ENCODE data around the gene TOMM34.

The TOMM34 gene

DNA sequence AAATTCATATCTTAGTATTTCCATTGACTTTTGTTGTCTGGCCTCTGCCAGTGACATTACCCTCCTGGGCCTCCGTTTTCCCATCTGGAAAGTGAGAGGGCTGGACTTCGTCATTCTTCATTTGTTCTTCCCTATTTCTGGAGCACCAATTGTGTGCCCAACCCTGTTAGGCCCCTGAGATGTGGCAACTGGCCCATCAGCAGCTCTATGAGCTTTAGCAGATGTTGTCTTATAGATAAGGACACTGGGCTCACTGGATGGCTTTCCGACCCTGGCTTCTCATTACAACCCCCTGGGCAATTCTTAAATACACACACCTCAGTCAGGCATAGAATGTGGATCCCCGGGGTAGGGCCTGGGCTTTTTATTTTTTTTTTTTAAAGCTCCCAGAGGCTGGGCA lies 35.7 kb downstream of the TOMM34 start:
- no peak for DNase-seq

- no peak for DNase-seq
Observed at GRCh38 chr20:44921447-44921846, 38.8 kb downstream of the TOMM34 start.

DNA sequence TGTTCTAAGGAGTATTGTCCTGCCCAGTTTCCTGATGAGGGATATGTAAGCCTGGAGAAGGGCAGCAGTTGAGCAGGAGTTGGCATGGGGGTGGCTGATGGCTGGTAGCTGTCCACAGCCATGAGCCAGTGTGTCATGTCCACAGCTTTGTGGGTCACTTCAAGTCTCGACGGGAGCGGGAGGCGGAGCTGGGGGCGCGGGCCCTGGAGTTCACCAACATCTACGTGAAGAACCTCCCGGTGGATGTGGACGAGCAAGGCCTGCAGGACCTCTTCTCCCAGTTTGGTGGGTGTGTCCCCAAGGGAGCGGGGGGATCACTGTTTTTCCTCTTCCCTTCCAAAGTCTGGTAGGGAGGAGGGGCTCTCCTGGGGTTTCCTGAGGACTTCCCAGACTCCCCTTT lies 41.4 kb downstream of the TOMM34 start:
- DNase-seq, result no peak

- no peak for DNase-seq
Observed at GRCh38 chr20:44918342-44918741, 41.9 kb downstream of the TOMM34 start.

DNA sequence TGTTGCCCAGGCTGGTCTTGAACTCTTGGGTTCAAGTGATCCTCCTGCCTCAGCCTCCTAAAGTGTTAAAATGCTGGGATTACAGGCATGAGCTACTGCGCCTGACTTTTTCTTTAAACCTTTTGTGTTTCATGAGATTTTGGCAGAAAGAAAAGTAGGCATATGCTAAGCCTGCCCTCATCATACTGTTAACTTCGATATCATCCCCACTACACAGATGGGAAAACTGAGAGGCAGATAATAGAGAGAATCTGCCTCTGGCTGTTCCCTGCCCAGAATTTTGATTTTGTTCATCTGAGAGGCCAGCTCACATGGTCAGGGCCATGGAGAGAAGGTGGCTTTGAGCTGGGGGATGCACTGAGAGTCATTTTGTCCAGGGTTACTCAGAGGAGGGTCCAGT lies 42.8 kb downstream of the TOMM34 start:
- no peak for DNase-seq

- DNase-seq, result no peak
Observed at GRCh38 chr20:44916586-44916985, 43.6 kb downstream of the TOMM34 start.

DNA sequence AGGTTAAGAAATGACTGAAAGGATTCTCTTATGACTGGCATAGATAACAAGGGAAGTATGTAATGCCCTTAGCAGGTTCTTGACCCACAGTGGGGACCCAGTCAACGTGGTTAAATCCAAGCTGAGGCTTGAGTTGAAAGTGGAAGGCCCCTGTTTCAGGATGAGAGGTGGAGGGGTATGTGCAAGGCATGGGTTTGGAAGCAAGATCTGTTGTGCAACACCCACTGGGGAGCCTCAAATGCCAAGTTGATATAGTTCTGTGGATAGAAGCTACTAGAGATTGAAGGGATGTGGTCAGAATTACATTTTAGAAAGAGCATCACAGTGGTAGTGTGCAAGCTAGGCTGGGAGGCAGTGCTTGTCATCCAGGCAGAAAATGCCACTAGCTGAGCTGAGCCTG lies 45.3 kb downstream of the TOMM34 start:
- DNase-seq, result peak; percentile 86

DNA sequence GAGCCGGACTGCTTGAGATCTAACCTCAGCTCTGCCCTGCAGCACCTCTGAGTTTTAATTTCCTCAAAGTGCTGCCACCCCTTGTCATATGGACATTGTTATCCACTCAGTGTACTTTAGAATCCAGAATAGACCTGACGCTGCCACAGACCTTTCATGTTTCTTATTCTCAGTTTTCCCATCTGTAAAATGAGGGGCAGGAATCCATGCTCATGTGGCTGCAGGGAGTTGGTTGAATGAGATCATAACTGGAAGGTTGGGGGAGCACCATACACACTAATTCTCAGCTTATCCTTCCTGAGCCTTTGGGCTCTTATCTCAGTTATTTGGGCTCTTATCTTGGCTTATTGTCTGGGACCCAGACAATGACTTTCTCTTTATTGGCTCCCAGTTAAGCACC lies 48.0 kb downstream of the TOMM34 start:
- DNase-seq, result no peak

- peak; percentile 43 for DNase-seq
Observed at GRCh38 chr20:44911264-44911921, 48.8 kb downstream of the TOMM34 start.

- no peak for DNase-seq
Observed at GRCh38 chr20:44910690-44911262, 49.4 kb downstream of the TOMM34 start.

GRCh38 chr20:44909872-44910689 lies 50.1 kb downstream of the TOMM34 start, which contains the start of gene PABPC1L:
Gene PABPC1L (plus strand): TSS chr20:44910060. CDS start chr20:44910144, 84 bp downstream.
- peak; percentile 37 for DNase-seq

DNA sequence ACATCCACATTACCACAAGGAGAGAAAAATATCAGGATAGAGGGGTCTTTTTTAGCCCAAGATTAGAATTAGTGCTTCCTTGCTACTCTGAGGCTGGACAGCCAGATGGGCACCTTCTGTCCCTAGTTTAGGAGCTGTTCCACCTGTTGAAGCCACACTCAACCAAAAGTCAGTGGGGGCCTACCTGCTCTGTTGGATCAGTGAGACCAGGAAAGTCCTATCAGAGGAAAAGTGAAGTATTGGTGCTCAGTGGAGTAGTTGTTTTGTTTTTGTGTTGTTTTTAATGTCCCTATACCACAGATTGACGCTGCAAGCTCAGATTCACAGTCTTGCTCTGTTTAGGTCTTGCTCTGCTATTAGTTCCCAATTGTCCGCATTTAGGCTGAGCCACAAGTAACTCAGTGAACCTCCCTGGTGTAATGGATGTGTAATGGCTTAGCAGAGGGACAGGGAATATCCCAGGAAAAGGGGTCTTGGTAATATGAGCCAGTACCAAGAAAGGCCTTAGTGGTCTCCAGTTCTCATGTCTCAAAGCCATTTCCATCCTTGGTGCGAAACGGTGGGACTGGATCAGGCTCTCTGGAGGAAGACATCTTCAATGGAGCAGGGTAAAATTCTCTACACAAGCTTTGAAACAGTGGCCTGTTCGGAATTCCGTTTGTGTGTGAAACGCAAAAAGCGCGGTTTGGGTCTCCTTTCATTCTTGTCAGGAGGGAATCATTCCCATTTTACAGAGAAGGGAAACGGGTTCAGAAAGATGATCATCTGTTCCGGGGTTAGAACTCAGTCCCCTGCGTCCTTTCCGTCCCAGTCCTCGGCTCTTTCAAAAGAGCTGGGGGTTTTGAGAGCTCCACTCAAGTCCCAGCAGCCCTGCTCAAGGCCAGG lies 51.0 kb downstream of the TOMM34 start:
- no peak for DNase-seq

- DNase-seq, result no peak
Observed at GRCh38 chr20:44904377-44904776, 55.8 kb downstream of the TOMM34 start.

- no peak for DNase-seq
Observed at GRCh38 chr20:44901974-44902373, 58.2 kb downstream of the TOMM34 start.

DNA sequence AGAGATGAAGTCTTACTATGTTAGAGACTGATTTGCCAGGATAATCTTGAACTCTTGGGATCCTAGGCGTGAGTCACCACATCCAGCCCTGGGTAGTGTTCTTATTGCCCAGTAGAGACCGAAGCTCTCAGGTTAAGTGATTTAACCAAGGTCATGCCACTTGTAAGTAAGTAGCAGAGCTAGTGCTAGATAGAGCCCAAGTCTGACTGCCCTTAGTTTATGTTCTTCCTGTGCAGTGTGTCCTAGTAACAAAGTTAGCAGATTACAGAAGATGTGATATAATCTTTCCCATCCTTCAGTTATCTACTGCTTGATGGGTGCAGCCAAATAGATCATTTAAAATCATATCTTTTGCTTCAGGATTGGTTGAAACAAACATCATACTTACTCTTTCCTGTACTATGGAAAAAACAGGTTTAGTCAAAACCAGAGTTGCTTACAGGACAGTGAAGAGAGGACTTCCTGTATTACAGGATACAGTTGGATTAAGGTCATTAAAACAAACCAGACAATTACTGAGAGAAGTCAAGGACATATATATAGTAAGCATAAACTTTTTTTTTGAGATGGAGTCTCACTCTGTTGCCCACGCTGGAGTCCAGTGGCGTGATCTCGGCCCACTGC lies 59.9 kb downstream of the TOMM34 start:
- DNase-seq, result peak; percentile 15

DNA sequence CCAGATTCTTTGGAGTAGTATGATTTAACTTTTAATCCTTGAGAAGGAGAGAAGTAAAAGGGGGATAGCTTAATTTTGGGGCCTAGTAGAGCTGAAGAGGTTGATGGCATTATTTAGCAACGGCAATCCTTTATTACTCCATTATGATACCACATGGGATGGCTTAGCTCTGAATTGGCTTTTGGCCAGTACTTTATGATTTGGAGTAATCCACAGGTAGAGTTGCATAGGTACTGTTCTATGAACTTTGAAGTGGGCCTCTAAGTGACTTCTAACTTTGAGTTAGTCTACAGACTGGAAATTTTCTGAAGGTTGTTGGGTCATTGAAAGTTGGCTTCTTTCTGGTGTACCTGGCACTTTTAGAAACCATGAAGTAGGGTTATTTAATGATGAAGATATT lies 63.1 kb downstream of the TOMM34 start:
- DNase-seq, result no peak

GRCh38 chr20:44896583-44896982 lies 63.6 kb downstream of the TOMM34 start:
- DNase-seq, result peak; percentile 94

DNA sequence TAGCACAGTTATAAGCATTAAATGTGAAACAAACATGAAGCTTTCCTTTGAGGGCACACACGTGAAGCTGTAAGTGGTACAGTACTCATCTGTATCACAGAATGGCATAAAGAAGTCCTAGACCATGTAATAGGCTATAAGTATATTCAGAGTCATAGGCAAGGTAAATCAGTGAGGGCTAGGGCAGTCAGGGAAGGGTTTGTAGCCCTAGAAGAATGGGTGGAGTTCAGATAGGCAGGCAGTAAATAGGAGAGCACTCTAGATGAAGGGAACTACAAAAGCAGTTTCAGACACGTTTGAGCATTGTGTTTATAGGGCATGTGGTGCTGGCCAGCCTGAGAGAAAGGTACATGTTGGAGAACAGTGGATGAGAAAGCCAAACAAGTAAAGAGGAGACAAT lies 65.2 kb downstream of the TOMM34 start:
- no peak for DNase-seq
